Measurements from ENCODE around the gene IL1B.

The IL1B gene

DNA sequence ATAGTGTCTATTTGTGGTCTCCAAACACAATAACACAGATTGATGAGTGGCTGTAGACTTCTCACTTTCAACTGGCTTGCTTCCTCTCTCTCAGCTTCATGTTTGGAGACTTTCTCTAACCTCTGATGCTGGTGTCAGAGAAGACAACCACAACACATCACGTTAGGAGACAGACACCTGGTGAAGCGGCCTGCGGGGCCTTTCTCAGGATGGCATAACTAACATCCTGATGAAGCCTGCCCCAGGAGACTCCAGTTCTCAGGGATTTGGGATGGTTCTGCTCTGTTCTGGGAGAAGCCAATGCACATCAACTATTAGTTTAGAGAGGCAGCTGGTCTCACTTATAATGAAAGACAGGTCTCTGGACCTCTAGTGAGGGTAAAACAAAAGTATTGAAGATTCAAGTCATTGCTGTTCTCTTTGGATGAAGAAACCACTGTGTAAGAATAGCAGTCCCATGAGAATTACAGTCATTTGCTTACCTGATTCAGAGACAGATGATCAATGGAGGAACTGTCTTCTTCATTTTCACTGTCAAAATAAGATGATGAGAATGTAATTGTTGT, 54.3 kb downstream of the IL1B start:
- no peak for DNase-seq (ENCODE audit: low read depth in 2 of 2)
